ENCODE measurements around the gene GFRA1. TPM values are rescaled to one million over a fixed set of nuclear protein-coding genes. Genes with fewer than 3 reads are reported as not detected.

GFRA1 gene
- total RNA-seq, 2 donors from 2014 or later: not detected

DNA sequence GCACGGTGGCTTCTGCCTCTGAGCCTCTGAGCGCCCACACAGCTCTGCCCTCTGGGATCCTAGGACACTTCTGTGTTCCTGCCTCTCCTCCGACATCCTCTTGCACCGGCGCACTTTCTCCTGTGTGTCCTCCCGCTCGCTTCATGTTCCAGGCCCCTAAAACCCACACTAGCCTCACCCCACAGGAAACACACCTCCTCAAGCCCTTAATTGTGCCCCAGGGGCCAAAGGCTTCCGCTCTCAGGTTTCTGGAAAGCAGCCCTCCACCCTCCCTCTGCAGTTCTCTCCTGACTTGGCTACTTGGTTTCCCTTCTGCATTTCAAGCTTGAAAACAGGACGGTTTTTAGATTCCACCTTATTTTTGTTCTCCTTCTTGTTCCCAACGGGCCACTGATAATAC, 7.3 kb downstream of the GFRA1 start:
- DNase-seq (no peak), ATAC-seq (replicated peaks in 1 of 2) (no peak)
- H3K27me3 Mint-ChIP-seq (ENCODE audit: low read depth): peaks cover 28% of the 10 kb centered on the region
- no peaks in the 10 kb centered on the region for H3K9me3 Mint-ChIP-seq
- H3K27ac Mint-ChIP-seq: no peak overlapping the region
- H3K36me3 Mint-ChIP-seq (ENCODE audit: insufficient read depth in 2 of 2): no peaks in the 10 kb centered on the region
- H3K4me3 Mint-ChIP-seq: no peak overlapping the region
- H3K4me1 Mint-ChIP-seq (ENCODE audit: low read depth): no peaks in the 10 kb centered on the region

DNA sequence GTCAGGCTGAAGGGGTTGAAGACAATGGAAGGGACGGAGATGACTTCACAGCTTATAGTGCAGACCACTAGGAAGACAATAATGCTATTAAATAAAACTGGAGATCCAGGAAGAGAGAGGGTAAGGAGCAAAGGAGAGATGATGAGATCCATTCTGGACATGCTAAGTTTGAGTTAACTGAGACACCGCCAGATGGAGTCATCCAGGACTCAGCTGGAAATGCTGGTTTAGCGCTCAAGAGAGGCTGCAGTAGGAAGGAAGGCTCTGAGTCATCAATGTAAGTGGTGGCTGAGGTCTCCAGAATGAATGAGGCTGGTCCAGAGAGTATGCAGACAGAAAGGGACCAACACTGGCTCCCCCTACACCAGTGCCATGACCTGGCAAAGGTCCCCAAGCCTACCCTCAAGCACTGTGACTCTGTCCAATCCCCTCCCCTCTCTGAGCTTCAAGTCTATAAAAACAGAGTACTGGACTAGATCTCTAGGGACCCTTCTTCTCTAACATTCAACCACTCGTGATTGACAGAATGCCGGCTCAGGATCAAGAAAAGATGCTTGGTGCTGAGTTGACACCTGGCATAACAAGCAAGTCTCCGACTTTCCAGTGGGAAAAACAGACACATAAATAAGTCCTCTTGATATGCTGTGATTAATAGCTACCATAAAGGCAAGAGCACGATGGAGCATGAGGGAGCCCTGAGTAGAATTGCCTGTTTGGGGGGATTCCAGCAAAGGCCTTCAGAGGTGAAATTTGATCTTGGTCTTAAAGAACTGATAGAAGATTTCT, 8.9 kb downstream of the GFRA1 start:
- Mint-ChIP-seq H3K4me3 (no peak overlapping the region), H3K36me3 (ENCODE audit: insufficient read depth in 2 of 2) (no peaks in the 10 kb centered on the region), H3K4me1 (ENCODE audit: low read depth) (no peaks in the 10 kb centered on the region), H3K9me3 (no peaks in the 10 kb centered on the region), H3K27ac (no peak overlapping the region), H3K27me3 (ENCODE audit: low read depth) (peaks cover 15% of the 10 kb centered on the region)
- DNase-seq (no peak), ATAC-seq (replicated peaks in 1 of 2) (no peak)

DNA sequence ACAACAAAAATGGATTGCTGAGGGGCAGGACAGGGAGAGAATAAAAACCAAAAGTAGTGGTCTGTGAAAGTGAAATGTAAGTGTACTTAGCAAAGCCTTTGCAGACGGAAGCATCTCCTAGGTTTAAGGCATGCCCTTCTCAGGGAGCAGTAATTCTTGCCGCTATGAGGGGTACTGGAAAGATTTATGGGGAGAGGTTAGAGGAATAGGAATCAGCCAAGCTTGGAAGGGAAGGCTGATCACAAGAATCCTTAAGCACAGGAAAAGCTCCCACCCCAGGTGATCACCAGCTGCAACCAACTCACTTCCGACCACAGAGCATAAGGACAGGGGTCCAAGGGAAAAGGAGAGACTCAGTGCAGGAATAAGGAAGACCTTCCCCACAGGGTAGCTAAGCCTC, 10.3 kb downstream of the GFRA1 start:
- Mint-ChIP-seq H3K4me1 (ENCODE audit: low read depth) (no peaks in the 10 kb centered on the region), H3K27me3 (ENCODE audit: low read depth) (peaks cover under 1% of the 10 kb centered on the region), H3K27ac (no peak overlapping the region), H3K9me3 (no peaks in the 10 kb centered on the region), H3K4me3 (no peak overlapping the region), H3K36me3 (ENCODE audit: insufficient read depth in 2 of 2) (no peaks in the 10 kb centered on the region)
- DNase-seq (no peak), ATAC-seq (replicated peaks in 1 of 2) (no peak)

DNA sequence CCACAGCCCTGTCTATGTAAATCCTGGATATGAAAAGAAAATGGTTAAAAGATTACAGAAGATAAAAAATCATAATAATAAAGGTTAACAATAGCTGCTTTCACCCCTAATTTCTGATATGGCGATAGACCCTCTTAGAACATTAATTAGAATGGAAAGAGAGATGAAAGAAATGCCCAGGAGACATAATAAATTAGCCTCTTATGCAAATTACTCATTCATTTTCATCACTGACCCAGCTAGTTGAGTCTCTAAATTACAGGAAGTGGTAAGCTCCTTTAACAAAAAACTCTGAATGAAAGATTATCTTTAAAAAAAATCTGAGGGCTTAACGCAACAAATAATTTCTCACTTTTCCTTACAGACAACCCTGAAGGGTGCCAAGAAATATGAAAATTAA, 12.4 kb downstream of the GFRA1 start:
- H3K27ac Mint-ChIP-seq: no peak overlapping the region
- no peaks in the 10 kb centered on the region for H3K4me1 Mint-ChIP-seq (ENCODE audit: low read depth)
- H3K4me3 Mint-ChIP-seq: no peak overlapping the region
- H3K36me3 Mint-ChIP-seq (ENCODE audit: insufficient read depth in 2 of 2): no peaks in the 10 kb centered on the region
- DNase-seq: no peak
- no peaks in the 10 kb centered on the region for H3K27me3 Mint-ChIP-seq (ENCODE audit: low read depth)
- ATAC-seq (replicated peaks in 1 of 2): no peak
- H3K9me3 Mint-ChIP-seq: no peaks in the 10 kb centered on the region

DNA sequence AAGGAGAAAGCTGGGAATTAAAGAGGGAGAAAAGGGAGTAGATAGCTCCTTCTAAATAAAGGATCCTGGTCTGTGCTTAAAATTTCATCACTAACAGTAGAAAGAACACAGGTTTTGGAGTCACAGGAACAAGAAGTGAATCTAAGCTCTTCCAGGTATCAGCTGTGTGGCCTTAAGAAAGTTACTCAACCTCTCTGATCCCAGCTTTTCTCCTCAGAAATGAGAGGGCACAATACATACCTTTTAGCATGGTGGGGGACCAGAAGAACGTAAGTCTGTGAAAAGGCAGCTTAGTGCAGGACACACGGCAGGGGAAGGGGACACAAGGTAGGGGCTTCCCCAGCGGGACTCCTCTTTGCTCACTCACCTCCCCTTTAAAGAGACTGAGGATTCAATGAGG, 13.4 kb downstream of the GFRA1 start:
- H3K27me3 Mint-ChIP-seq (ENCODE audit: low read depth): no peaks in the 10 kb centered on the region
- H3K9me3 Mint-ChIP-seq: no peaks in the 10 kb centered on the region
- H3K36me3 Mint-ChIP-seq (ENCODE audit: insufficient read depth in 2 of 2): no peaks in the 10 kb centered on the region
- no peak overlapping the region for H3K4me3 Mint-ChIP-seq
- no peak overlapping the region for H3K27ac Mint-ChIP-seq
- ATAC-seq (replicated peaks in 1 of 2) (no peak), DNase-seq (no peak)
- H3K4me1 Mint-ChIP-seq (ENCODE audit: low read depth): no peaks in the 10 kb centered on the region

DNA sequence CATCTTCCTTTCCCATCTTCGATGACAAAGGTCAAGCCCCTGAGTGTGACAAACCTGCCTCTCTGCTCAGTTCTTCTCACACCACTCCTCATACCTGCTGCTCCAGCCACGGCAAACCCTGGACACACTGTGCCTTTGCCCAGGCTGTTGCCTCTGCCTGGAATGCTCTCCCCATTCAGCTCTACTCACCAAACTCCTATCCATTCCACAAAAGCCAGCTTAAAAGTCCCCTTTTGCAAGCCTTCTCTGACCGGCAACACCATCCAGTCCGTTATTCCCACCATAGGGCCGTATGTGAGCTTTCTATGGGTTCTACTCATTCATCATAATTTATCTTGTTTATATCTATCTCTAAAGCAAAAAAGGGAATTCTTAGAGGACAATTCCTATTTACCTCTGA, 15.2 kb downstream of the GFRA1 start:
- no peaks in the 10 kb centered on the region for H3K4me1 Mint-ChIP-seq (ENCODE audit: low read depth)
- H3K36me3 Mint-ChIP-seq (ENCODE audit: insufficient read depth in 2 of 2): no peaks in the 10 kb centered on the region
- H3K4me3 Mint-ChIP-seq: no peak overlapping the region
- no peak for ATAC-seq (replicated peaks in 1 of 2)
- no peaks in the 10 kb centered on the region for H3K27me3 Mint-ChIP-seq (ENCODE audit: low read depth)
- no peak overlapping the region for H3K27ac Mint-ChIP-seq
- H3K9me3 Mint-ChIP-seq: no peaks in the 10 kb centered on the region
- no peak for DNase-seq

DNA sequence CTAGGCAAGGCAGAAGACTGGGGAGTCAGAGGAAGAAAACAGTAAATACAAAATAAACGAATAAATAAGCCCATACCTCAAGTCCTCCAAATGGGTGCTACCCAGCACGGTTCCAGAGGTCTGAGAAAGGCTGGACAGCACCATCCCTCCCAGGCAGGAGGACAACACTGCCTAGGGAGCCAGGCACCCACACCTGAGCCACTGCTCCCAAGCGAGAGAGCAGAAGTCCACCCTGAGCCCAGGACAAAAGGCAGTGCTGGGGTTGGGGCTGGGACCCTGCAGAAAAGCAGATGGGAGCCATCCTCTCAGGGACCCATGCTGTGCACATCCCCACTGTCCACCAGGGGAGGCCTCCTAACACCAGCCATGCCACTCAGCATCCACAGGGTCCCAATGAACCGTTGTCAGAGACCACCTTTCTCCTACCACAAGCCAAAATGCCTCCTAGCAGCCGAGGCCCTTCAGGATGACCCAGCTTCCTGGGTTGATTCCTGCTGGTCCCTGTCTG, 16.2 kb downstream of the GFRA1 start:
- Mint-ChIP-seq H3K27me3 (ENCODE audit: low read depth) (no peaks in the 10 kb centered on the region), H3K36me3 (ENCODE audit: insufficient read depth in 2 of 2) (no peaks in the 10 kb centered on the region), H3K27ac (no peak overlapping the region), H3K9me3 (no peaks in the 10 kb centered on the region), H3K4me1 (ENCODE audit: low read depth) (no peaks in the 10 kb centered on the region), H3K4me3 (no peak overlapping the region)
- ATAC-seq (replicated peaks in 1 of 2) (no peak), DNase-seq (no peak)

DNA sequence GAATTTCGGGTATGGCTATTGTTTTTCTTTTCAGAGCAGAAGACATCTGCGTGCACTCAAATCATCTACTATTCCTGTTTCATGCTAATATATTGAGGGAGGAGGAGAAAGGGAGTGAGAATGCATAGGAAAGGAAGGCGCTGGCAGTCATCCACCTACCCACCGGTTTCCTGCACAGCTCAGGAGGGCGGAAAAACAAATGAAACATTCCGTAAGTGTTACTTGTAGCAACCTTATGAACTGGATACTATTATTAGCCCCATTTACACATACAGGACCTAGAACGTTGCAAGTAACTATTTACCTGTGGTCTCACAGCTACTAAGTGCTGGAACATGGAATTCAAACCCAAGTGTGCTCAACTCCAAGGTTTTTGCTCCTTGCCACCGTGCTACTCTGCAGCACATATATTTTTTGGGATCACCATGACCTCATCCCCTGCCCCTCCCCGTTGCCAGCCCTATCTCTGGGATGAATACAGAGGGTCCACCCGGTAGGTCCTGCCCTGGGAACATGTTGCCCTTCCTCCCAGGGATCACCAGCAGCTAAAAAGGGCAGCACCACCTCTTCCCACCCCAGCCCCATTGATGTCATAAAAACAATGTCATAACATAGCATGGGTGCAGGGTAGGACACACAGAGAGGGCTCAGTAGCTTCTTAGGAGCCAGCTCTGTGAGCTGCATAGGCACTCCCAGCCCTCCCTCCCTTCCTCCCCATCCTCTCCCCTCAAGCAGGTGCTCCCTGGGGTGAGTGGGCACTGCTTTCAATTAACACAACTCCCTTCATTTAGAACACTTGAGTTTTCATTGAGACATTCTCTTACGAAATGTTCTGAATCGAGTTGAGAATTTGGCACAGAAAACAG, 16.9 kb downstream of the GFRA1 start:
- no peak for ATAC-seq (replicated peaks in 1 of 2)
- no peaks in the 10 kb centered on the region for H3K9me3 Mint-ChIP-seq

DNA sequence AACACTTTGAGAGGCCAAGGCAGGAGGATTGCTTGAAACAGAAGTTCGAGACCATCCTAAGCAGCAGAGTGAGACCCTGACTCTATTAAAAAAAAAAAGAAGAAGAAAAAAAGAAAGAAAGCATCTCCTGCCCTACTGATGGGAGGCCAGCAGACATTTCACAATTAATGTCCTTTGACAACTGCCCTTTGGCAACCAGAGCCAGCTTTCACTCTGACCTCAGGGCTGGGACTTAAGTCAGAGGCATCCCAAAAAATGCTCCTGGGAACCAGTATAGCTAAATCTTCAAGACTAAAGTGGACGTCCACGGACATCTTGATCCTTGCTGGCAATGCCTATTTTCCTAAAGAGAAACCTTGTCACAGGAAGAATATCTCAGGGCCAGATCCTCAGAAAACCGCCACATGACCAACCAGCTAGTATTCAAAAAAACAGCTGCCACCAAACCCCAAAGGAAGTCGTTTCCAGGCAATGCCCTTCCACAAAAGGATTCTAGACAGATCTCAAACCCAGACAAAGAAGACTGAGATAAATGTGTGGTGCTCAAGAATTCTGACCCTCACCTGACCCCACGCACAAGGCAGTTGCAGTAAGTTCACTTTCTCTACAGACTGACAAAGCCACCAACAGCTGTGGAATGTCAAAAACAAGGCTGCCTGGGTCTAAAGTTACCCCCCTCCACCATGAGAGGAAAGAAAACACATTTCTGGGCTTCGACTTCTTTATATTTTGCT, 18.4 kb downstream of the GFRA1 start:
- Mint-ChIP-seq H3K27me3 (ENCODE audit: low read depth) (no peaks in the 10 kb centered on the region), H3K4me3 (no peak overlapping the region), H3K9me3 (no peaks in the 10 kb centered on the region), H3K27ac (no peak overlapping the region), H3K36me3 (ENCODE audit: insufficient read depth in 2 of 2) (no peaks in the 10 kb centered on the region), H3K4me1 (ENCODE audit: low read depth) (no peaks in the 10 kb centered on the region)
- no peak for ATAC-seq (replicated peaks in 1 of 2)
- DNase-seq: no peak

More for the DNA sequence above, 16.9 kb downstream of the GFRA1 start:
- Mint-ChIP-seq H3K4me1 (ENCODE audit: low read depth) (no peaks in the 10 kb centered on the region), H3K27me3 (ENCODE audit: low read depth) (no peaks in the 10 kb centered on the region), H3K36me3 (ENCODE audit: insufficient read depth in 2 of 2) (no peaks in the 10 kb centered on the region), H3K27ac (no peak overlapping the region), H3K4me3 (no peak overlapping the region)
- no peak for DNase-seq

DNA sequence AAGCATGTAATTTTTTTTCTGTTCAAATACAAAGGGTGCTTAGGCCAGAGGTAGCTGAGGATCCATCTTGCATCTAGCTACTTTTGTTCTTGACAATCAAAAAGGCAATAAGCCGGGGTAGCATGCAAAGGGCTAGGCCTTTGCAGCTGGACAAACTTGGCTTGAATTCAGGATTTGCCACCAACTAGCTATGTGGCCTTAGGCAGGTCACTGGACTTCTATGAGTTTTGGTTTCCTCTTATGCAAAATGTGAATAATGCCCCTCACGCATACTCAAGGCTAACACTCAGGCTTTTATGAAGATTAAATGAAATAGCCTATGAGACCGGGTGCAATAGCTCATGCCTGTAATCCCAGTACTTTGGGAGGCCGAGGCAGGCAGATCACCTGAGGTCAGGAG, 19.3 kb downstream of the GFRA1 start:
- Mint-ChIP-seq H3K4me3 (no peak overlapping the region), H3K27me3 (ENCODE audit: low read depth) (no peaks in the 10 kb centered on the region), H3K27ac (no peak overlapping the region), H3K4me1 (ENCODE audit: low read depth) (no peaks in the 10 kb centered on the region), H3K36me3 (ENCODE audit: insufficient read depth in 2 of 2) (no peaks in the 10 kb centered on the region), H3K9me3 (no peaks in the 10 kb centered on the region)
- ATAC-seq (replicated peaks in 1 of 2) (no peak), DNase-seq (no peak)

DNA sequence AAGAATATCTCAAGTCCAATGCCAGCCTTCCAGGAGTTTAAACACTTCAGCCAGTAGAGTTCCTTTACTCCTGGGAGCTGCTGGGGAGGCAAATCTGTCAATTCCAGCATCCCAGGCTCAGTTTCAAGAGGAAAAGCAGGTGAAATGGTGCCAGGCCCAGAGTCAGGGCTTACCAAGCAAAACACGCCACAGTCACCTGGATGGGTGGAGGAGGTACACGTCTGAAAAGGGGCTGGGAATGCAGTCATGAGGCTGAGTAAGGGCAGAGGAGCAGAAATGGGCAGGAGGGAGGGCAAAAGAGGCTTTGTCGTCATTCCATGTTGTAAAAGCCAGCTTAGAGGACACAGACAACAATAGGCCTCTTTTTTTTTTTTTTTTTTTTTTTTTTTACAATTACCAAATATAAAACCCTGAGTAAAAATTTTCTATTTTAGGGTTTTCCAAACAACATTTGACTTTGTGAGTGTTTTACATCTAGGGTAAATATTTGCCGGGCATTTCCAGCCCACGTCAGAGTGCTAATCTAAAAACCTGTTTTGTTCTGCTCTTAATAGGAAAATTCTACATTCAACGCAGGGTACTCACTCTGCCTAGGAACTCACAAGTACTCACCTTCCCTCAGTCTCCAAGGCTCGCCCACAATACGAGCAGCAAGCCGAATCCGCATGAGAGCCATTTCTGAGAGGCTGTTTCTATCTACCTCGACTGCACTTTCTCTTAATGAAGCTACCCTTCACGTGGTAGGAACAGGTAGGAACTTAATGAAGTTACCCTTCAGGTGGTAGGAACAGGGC, 21.2 kb downstream of the GFRA1 start:
- Mint-ChIP-seq H3K9me3 (no peaks in the 10 kb centered on the region), H3K27ac (no peak overlapping the region), H3K27me3 (ENCODE audit: low read depth) (no peaks in the 10 kb centered on the region), H3K4me1 (ENCODE audit: low read depth) (no peaks in the 10 kb centered on the region), H3K36me3 (ENCODE audit: insufficient read depth in 2 of 2) (no peaks in the 10 kb centered on the region), H3K4me3 (no peak overlapping the region)
- no peak for ATAC-seq (replicated peaks in 1 of 2)
- no peak for DNase-seq

DNA sequence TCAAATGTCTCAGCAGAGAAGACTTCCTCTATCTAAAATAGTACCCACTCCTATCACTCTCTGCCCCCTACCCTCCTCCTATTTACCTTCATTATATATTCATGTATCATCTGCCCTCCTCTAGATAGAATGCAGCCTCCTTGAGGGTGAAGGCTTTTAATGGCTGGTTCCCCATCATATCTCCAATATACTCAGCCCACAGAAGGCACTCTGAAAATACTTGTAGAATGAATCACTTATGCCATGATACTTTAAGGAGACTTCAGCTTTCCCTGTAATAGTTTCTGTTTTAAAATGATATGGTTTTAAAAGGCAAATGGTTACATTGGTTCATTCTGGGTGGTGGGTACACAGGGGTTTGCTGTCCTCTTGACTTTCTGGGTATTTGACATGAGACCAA, 25.3 kb downstream of the GFRA1 start:
- Mint-ChIP-seq H3K27me3 (ENCODE audit: low read depth) (no peaks in the 10 kb centered on the region), H3K9me3 (no peaks in the 10 kb centered on the region), H3K4me3 (no peak overlapping the region), H3K27ac (no peak overlapping the region), H3K36me3 (ENCODE audit: insufficient read depth in 2 of 2) (no peaks in the 10 kb centered on the region), H3K4me1 (ENCODE audit: low read depth) (no peaks in the 10 kb centered on the region)
- no peak for ATAC-seq (replicated peaks in 1 of 2)
- DNase-seq: no peak
